Measurements from ENCODE around the gene DBI. TPM values are rescaled to one million over a fixed set of nuclear protein-coding genes. Genes with fewer than 3 reads are reported as not detected.

Gene DBI
- total RNA-seq, 2 donors from 2014 or later, result 51.4 to 62.8 TPM

DNA sequence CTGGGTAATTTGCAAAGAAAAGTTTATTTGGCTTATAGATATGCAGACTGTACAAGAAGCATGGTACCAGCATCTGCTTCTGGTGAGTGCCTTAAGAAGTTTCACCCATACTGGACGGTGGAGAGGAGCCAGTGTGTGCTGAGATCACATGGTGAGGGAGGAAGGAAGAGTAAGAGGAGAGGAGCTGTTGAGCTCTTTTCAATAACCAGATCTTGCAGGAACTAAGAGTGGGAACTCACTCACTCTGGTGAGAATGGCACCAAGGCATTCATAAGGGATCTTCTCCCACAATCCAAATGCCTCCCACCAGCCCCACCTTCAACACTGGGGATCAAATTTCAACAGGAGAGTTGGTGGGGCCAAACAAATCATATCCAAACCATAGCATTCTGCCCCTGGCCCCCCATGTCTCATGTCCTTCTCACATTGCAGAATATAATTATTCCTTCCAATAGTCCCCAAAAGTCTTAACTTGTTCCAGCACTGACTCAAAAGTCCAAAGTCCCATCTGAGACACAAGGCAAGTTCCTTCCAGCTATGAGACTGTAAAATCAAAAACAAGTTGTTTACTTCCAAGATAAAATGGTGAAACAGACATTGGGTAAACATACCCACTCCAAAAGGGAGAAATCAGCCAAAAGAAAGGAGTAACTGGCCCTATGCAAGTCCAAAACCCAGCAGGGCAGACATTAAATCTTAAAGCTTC, 53.2 kb downstream of the DBI start:
- no peak for TF ChIP-seq POLR2A (IDR thresholded peaks at IDR 0.05)
- Histone ChIP-seq H3K9me3 (no peaks in the 10 kb centered on the region), H3K4me1 (peaks cover 37% of the 10 kb centered on the region), H3K36me3 (replicated peaks in 1 of 2; ENCODE audit: insufficient read depth in 1 of 2, low read depth in 2 of 2) (no peaks in the 10 kb centered on the region), H3K27ac (peak overlapping the region; percentile 4 to 59 (median 38)), H3K27me3 (no peaks in the 10 kb centered on the region), H3K4me3 (no peak overlapping the region)
- no peak for DNase-seq
- 27 to 40% methylated on average over 1 of the region's 1 CpG for WGBS, 2 donors
- intact Hi-C loops (cut with DNase I), result no loop called here
- ATAC-seq, result peak; percentile 73

DNA sequence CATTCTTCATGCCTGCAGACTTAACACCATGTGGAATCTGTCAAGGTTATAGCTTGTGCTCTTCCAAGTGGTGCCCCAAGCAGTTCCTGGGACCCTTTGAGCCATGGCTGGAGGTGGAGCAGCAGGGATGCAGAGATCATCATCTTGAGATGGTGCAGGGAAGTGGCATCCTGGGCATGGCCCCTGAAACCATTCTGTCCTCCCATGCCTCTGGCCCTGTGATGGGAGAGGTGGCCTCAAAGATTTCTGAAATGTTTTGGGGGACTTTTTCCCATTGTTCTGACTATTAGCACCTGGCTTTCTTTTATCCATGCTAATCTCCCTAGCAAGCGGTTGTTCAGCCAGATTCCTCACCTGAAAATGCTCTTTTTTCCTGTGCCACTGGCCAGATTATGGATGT, 54.5 kb downstream of the DBI start:
- Histone ChIP-seq H3K36me3 (replicated peaks in 1 of 2; ENCODE audit: insufficient read depth in 1 of 2, low read depth in 2 of 2) (no peaks in the 10 kb centered on the region), H3K4me1 (peaks cover 44% of the 10 kb centered on the region), H3K4me3 (no peak overlapping the region), H3K27me3 (no peaks in the 10 kb centered on the region), H3K27ac (peak overlapping the region in 1 of 4 donors; percentile 59), H3K9me3 (no peaks in the 10 kb centered on the region)
- no peak for TF ChIP-seq POLR2A (IDR thresholded peaks at IDR 0.05)
- TF ChIP-seq, protein P1, sequence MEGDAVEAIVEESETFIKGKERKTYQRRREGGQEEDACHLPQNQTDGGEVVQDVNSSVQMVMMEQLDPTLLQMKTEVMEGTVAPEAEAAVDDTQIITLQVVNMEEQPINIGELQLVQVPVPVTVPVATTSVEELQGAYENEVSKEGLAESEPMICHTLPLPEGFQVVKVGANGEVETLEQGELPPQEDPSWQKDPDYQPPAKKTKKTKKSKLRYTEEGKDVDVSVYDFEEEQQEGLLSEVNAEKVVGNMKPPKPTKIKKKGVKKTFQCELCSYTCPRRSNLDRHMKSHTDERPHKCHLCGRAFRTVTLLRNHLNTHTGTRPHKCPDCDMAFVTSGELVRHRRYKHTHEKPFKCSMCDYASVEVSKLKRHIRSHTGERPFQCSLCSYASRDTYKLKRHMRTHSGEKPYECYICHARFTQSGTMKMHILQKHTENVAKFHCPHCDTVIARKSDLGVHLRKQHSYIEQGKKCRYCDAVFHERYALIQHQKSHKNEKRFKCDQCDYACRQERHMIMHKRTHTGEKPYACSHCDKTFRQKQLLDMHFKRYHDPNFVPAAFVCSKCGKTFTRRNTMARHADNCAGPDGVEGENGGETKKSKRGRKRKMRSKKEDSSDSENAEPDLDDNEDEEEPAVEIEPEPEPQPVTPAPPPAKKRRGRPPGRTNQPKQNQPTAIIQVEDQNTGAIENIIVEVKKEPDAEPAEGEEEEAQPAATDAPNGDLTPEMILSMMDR (IDR thresholded peaks at IDR 0.05), result no peak
- DNase-seq (no peak), ATAC-seq (no peak)
- intact Hi-C loops (cut with DNase I), result no loop called here
- WGBS, 2 donors, result 95 to 100% methylated on average over 1 of the region's 1 CpG

DNA sequence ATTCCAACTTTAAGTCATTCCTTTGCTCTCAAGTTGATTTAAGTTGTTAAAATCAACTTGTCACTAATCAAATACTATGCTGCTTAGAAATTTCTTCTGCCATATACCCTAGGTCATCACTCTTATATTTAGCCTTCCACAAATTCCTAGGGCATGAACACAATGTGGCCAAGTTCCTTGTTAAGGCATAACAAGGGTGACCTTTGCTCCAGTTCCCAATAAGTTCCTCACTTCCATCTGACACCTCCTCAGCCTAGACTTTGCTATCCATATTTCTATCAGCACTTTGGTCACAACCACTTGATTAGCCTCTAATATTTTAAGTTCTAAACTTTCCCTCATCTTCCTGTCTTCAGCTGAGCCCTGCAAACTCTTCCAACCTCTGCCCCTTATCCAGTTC, 55.0 kb downstream of the DBI start:
- no peak for DNase-seq
- TF ChIP-seq, protein P1 (IDR thresholded peaks at IDR 0.05), result no peak
- TF ChIP-seq POLR2A (IDR thresholded peaks at IDR 0.05), result no peak
- ATAC-seq, result no peak
- H3K27me3 ChIP-seq, result no peaks in the 10 kb centered on the region
- H3K4me1 ChIP-seq, result peaks cover 48% of the 10 kb centered on the region
- peak overlapping the region in 1 of 4 donors; percentile 59 for H3K27ac ChIP-seq
- no peaks in the 10 kb centered on the region for H3K9me3 ChIP-seq
- no peaks in the 10 kb centered on the region for H3K36me3 ChIP-seq (replicated peaks in 1 of 2; ENCODE audit: insufficient read depth in 1 of 2, low read depth in 2 of 2)
- intact Hi-C loops (cut with DNase I), result no loop called here
- no peak overlapping the region for H3K4me3 ChIP-seq

Other genes with a start within 250 kb of the DBI start
- gene C1QL2, start 208.2 kb upstream of the DBI start, total RNA-seq, result 1 to 10 TPM in 1 of 2 donors, not detected in 1; 1.0 TPM
- 10 to 100 TPM; 18.9 to 25.4 TPM for gene STEAP3, start 143.1 kb upstream of the DBI start, total RNA-seq
- gene C2orf76, start 143 bp upstream of the DBI start, total RNA-seq, result 10 to 100 TPM; 12.5 to 52.4 TPM
- 10 to 100 TPM; 19.1 to 22.1 TPM for gene TMEM37, start 64.9 kb downstream of the DBI start, total RNA-seq
- gene SCTR, start 157.5 kb downstream of the DBI start, total RNA-seq, result 100 to 1,000 TPM in 1 of 2 donors, 10 to 100 TPM in 1; 69.0 to 183 TPM
- gene CFAP221, start 177.5 kb downstream of the DBI start, total RNA-seq, result 10 to 100 TPM; 12.2 to 21.5 TPM

Data from body of pancreas (tissue), 4 donors.